ENCODE data around the gene YY1AP1.
"Not testable (repeated sequence)": the region's sequence is repeated elsewhere in the genome, so short reads cannot be mapped to it uniquely, and the experiment has no call there.

YY1AP1 gene

DNA sequence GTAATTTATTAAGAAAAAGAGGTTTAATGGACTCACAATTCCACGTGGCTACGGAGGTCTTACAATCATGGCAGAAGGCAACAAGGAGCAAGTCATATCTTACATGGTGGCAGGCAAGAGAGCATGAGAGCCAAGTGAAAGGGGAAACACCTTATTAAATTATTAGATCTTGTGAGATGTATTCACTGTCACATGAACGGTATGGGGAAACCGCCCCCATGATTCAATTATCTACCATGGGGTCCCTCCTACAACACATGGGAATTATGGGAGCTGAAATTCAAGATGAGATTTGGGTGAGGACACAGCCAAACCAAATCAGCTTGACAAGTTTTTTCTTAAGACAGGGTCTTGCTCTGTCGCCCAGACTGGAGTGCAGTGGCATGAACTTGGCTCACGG lies 14.6 kb upstream of the YY1AP1 start:
- DNase-seq (ENCODE audit: low read depth) = no peak
- TF ChIP-seq, protein P1, sequence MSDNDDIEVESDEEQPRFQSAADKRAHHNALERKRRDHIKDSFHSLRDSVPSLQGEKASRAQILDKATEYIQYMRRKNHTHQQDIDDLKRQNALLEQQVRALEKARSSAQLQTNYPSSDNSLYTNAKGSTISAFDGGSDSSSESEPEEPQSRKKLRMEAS (IDR thresholded peaks at IDR 0.05; ENCODE audit: low read depth, low read length) = no peak
- TF ChIP-seq, protein P2, sequence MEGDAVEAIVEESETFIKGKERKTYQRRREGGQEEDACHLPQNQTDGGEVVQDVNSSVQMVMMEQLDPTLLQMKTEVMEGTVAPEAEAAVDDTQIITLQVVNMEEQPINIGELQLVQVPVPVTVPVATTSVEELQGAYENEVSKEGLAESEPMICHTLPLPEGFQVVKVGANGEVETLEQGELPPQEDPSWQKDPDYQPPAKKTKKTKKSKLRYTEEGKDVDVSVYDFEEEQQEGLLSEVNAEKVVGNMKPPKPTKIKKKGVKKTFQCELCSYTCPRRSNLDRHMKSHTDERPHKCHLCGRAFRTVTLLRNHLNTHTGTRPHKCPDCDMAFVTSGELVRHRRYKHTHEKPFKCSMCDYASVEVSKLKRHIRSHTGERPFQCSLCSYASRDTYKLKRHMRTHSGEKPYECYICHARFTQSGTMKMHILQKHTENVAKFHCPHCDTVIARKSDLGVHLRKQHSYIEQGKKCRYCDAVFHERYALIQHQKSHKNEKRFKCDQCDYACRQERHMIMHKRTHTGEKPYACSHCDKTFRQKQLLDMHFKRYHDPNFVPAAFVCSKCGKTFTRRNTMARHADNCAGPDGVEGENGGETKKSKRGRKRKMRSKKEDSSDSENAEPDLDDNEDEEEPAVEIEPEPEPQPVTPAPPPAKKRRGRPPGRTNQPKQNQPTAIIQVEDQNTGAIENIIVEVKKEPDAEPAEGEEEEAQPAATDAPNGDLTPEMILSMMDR (IDR thresholded peaks at IDR 0.05; ENCODE audit: low read depth, low read length) = no peak
- TF ChIP-seq MYC (IDR thresholded peaks at IDR 0.05; ENCODE audit: low read depth, low read length) (no peak), POLR2A (IDR thresholded peaks at IDR 0.05; ENCODE audit: extremely low read depth, insufficient read length) (no peak)
- H3K4me3 ChIP-seq (ENCODE audit: low read depth, low read length) = no peak overlapping the region

- DNase-seq (ENCODE audit: low read depth) = not testable (repeated sequence)
These were observed 13.1 kb upstream of the YY1AP1 start for GRCh38 chr1:155701675-155702074.

GRCh38 chr1:155699062-155699461 lies 10.5 kb upstream of the YY1AP1 start:
- not testable (repeated sequence) for H3K4me3 ChIP-seq (ENCODE audit: low read depth, low read length); DNase-seq (ENCODE audit: low read depth)

More at GRCh38 chr1:155701675-155702074, 13.1 kb upstream of the YY1AP1 start:
- not testable (repeated sequence) for H3K4me3 ChIP-seq (ENCODE audit: low read depth, low read length)

DNA sequence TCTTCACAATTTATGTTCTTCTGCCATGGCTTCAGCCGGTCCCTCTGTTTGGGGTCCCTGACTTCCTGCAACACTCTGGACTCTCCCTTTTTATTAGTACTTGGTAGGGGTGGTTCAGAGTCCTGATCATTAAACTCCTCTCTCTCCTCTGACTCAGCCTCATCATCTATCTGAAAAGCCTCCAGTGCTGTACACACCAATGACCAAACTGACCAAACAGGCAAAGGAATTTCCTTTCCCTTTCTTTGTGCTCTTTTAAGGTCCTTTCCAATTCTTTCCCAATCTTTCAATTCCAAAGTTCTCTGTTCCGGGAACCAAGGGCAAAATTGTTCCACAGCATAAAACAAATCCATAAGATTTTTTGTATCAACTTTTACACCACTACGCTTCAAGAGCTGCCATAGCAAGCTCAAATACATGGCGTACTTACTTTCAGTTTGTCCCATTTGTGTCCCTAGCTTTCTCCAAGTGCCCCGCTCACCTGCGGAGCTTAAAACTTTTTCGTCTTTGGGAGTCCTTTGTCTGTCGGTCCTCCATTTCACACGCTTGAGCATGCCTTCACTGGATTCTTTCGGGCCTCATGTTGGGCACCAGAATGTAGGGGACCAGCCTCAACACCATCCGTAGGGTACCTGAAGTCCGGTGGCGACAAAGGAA lies 9.9 kb upstream of the YY1AP1 start:
- DNase-seq (ENCODE audit: low read depth) = no peak
- no peak overlapping the region for H3K4me3 ChIP-seq (ENCODE audit: low read depth, low read length)

GRCh38 chr1:155697616-155698015 lies 9.0 kb upstream of the YY1AP1 start:
- not testable (repeated sequence) for DNase-seq (ENCODE audit: low read depth); H3K4me3 ChIP-seq (ENCODE audit: low read depth, low read length)

More for the DNA sequence above, 9.9 kb upstream of the YY1AP1 start:
- TF ChIP-seq, protein P2 (IDR thresholded peaks at IDR 0.05; ENCODE audit: low read depth, low read length) = no peak
- TF ChIP-seq POLR2A (IDR thresholded peaks at IDR 0.05; ENCODE audit: extremely low read depth, insufficient read length) (no peak), MYC (IDR thresholded peaks at IDR 0.05; ENCODE audit: low read depth, low read length) (no peak)
- TF ChIP-seq, protein P1 (IDR thresholded peaks at IDR 0.05; ENCODE audit: low read depth, low read length) = no peak

- DNase-seq (ENCODE audit: low read depth) = no peak
- TF ChIP-seq POLR2A (IDR thresholded peaks at IDR 0.05; ENCODE audit: extremely low read depth, insufficient read length) (no peak), MYC (IDR thresholded peaks at IDR 0.05; ENCODE audit: low read depth, low read length) (no peak)
- TF ChIP-seq, protein P2 (IDR thresholded peaks at IDR 0.05; ENCODE audit: low read depth, low read length) = no peak
- TF ChIP-seq, protein P1 (IDR thresholded peaks at IDR 0.05; ENCODE audit: low read depth, low read length) = no peak
- no peak overlapping the region for H3K4me3 ChIP-seq (ENCODE audit: low read depth, low read length)
These were observed 8.5 kb upstream of the YY1AP1 start for GRCh38 chr1:155697046-155697445.

DNA sequence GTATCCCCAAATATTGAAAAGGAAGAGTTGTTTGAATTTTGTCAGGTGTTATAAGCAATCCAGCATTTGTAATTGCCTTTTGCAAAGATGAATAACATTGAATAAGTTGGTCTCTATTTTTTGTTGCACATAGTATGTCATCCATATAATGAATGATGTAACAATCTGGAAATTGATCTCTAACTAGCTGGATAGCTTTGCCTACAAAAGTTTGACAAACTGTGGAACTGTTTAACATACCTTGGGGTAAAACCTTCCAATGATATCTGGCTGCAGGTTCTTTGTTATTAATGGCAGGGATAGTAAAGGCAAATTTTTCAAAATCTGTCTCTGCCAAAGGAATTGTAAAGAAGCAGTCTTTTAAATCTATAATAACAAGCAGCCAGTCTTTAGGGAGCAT lies 8.0 kb upstream of the YY1AP1 start:
- DNase-seq (ENCODE audit: low read depth) = no peak
- TF ChIP-seq POLR2A (IDR thresholded peaks at IDR 0.05; ENCODE audit: extremely low read depth, insufficient read length) = no peak
- TF ChIP-seq, protein P1 (IDR thresholded peaks at IDR 0.05; ENCODE audit: low read depth, low read length) = no peak
- TF ChIP-seq, protein P2 (IDR thresholded peaks at IDR 0.05; ENCODE audit: low read depth, low read length) = no peak
- TF ChIP-seq MYC (IDR thresholded peaks at IDR 0.05; ENCODE audit: low read depth, low read length) = no peak
- no peak overlapping the region for H3K4me3 ChIP-seq (ENCODE audit: low read depth, low read length)
